Suppressor macrophage treated with lipopolysaccharide for 4 hours (primary cell): Measurements from ENCODE around the gene PPP1R11.
A peak's percentile ranks its signal among the peaks of the same experiment; 100 is the strongest.
"Not testable (repeated sequence)": the region's sequence is repeated elsewhere in the genome, so short reads cannot be mapped to it uniquely, and the experiment has no call there.

Experiments used
- DNase-seq: peaks from one replicate; pipeline ENCODE4 v3.0.0-alpha.2; 2020

Gene PPP1R11, protein sequence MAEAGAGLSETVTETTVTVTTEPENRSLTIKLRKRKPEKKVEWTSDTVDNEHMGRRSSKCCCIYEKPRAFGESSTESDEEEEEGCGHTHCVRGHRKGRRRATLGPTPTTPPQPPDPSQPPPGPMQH

DNA sequence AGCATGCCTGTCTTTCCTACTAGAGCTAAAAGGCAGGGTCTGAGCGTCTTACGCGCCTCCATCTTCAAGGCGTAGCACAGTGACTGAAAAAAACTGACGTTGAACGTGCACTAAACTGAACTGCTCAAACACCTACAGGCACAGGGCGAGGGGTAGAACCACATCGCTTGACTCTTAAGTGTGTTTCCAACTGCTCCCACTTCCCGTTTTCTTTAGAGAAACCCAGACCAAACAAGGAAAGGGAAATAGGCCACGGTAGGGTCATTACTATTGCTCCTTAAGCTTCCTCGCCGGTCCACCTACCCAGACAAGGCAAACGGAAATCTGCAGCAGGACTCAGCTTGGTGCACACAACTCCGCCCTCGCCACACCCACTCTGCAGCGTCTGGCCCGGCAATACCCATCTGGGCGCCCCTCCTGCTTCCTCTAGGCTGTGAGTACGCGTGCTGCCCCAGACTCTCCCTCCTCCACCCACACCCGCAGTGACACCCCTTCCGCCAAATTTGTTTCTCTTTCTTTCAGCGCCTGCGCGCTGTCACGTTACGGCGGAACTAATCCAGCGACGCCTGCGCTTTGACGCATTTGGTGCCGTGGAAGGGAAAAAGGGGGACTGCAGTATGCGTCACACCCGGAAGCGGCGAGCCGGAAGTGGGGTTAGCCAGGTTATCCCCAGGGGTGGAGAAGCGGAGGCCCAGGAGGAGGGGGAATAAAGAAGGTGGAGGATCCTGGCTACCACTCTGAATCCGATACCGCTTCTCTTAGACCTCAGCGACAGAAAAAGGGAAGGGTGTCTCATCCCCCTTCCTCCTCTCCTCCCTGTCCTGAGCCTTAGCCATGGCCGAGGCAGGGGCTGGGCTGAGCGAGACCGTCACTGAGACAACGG is at the start of gene PPP1R11:
Gene PPP1R11 (plus strand): TSS at position 622 of the 883 bp plus-strand sequence. CDS start 213 bp downstream, at position 835.
- peak; percentile 99 for DNase-seq

DNA sequence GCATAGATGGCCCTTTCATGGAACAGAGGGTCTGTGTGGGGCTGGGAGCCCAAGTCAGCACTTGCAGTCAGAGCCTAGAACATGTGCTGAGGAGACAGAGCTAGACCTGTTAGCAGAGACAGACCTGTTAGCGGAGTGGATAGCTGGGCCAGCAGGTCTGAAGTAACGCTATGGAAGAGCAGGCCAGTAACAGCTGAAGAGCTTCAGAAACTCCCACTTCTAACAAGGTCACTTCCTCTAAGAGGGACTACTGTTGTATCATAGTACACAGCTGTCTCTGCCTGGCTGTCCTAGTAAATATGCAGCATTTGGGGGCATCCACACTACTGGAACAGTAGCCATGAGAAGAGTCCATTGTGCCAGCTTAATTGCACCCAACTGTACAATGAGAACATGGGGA is 47.2 kb upstream of the PPP1R11 start:
- no peak for DNase-seq

DNA sequence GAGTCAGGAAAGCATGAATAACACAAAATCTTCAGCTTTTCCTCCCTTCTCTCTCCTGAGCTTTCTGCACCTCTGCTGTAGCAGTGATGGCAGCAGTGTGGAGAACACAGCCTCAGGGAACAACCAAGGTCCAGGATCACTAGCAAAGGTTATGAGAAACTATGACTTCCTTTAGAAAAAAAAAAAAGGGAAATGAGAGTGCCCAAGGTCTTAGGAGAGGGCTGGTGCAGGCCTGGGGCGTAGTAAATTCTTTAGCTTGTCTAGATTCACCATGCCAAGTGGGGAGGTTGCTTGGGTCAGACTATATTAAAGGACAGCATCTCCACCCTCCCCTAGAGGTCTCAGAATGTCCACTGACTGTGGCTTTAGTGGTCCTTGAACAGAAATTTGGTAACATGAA is 46.4 kb upstream of the PPP1R11 start:
- peak; percentile 20 for DNase-seq

DNA sequence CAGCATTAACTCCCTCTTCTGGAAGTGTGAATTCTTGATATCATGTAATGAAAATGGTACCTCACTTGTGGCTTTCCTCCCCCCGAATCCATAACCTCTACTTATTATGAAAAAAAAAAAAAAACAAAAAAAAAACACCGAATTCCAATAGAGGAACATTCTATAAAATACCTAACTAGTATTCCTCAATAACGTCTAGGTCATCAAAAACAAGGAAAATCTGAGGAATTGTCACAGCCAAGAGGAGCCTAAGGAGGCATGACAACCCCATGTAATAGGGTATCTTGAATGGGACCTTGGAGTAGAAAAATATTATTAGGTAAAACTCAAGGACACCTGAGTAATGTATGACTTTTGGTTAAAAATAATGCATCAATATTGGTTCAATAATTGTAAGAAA is 44.8 kb upstream of the PPP1R11 start:
- DNase-seq = no peak

DNA sequence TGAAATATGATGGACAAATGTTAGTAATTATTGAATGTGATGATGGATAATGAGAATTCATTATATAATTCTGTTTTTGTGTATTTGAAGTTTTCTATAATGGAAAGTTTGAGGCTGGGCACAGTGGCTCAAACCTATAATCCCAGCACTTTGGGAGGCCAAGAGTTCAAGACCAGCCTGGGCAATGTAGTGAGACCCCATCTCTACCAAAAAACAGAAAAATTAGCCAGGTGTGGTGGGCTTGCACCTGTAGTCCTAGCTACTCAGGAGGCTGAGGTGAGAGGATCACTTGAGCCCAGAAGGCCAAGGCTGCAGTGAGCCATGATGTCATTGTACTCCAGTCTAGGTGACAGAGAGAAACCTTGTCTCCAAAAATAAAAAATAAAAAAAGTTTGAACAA is 44.3 kb upstream of the PPP1R11 start:
- not testable (repeated sequence) for DNase-seq

DNA sequence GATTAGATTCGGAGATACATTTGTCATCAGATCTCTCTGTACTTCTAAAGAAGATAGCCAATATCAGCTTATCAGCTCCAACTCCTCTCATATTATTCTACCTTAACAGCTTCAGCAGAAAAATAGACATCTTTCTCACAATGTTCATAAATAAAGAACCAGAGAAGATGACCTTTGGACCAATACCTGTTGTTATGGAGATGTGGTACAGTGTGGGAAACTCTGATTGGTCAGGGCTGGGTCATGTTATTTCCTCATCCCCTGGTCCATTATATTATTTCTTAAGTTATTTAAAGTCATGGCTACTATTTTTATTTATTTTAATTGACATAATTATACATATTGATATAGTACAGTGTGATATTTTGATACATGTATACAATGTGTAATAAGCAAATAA is 41.8 kb upstream of the PPP1R11 start:
- no peak for DNase-seq

DNA sequence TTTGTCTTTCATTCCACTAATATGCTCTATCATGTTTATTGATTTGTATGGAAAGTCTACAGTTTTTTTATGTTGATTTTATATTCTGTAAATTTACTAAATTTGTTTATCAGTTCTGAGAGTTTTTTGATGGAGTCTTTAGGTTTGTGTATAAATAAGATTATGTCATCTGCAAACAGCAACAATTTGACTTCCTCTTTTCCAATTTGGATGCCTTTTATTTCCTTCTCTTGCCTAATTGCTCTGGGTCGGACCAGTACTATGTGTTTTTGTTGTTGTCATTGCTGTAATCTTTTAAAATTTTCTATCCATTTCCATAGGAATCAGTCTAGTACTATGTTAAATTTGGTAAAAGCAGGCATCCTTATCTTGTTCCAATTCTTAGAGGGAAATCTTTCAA is 37.4 kb upstream of the PPP1R11 start:
- DNase-seq = peak; percentile 30

DNA sequence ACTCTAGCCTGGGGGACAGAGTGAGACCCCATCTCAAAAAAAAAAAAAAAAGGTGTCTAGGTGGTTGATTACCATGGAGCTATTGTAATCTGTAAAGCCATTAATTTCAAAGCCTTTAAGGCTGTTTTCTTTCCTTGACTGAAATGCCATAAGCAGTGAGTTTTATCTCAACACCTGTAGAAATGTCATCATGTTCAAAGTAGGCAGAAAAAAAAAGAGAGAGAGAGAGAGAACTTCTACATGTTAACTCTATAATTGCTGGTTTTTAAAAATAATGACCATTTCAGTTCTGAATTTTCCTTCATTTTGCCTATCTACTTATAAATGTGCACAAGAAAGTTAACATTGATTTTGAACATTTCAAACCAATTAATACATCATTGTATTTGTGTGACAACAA is 35.6 kb upstream of the PPP1R11 start:
- no peak for DNase-seq

DNA sequence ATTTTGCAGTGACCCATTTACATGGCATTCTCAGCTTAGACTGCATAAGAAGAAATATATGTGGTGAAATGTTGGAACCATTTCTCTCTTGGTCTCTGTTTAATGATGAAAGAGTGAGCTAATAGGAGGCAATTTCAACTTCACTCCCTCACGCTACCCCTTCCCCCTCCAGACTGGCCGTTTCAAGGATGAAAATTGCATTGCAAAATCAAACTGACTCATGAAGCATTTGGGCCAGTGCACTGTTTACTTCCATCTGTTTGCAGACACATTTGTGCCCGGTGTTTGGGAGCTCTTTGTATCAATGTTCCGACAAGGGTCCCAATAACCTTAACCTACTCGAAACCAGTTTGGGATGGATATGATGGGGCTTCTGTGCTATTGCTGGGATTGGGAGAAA is 33.6 kb upstream of the PPP1R11 start:
- DNase-seq = peak; percentile 68

DNA sequence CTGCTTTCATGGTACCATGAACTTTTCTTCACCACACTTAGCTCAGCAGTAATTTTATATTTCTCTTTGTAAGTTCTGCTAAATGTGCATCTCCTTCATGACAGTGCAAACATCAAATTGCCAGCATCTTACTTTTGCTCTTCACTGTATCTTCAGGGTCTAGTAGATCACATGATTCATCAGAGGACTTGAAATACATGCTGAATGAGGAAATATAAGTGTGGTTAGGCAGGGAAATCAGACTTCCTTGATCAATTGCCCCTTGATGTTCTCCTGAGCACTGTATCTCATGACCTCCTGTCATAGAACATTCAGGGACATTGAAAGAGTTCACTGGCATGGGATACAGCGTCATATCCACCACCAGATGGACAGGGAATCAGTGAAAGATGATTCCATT is 31.2 kb upstream of the PPP1R11 start:
- peak; percentile 31 for DNase-seq

DNA sequence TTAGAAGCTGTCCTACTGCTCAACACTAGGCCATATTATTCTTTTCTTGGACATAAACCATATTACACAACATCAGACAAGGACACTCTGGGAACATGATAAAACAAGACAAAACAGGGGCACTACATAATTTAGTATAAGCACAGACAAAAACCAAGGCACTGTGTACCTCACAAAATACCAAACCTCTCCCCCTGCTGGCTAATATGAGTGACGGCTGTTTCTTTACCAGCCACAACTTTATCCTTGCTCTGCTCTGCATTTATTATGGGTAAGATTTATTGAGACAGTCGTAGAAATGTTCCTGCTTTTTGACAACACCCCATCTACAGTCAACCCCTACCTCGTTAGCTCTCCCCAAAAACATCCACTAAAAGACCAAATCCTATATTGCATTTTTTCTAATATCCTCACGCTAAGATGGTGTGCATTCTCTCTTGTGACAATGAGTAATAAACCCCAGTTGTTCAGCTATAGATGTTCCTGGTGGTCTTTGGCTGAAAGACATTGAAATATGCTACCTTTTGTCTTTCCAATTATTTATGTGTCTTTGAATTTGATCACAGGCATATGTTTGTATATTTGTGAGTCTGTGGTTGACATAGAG is 29.7 kb upstream of the PPP1R11 start:
- DNase-seq = peak; percentile 30

DNA sequence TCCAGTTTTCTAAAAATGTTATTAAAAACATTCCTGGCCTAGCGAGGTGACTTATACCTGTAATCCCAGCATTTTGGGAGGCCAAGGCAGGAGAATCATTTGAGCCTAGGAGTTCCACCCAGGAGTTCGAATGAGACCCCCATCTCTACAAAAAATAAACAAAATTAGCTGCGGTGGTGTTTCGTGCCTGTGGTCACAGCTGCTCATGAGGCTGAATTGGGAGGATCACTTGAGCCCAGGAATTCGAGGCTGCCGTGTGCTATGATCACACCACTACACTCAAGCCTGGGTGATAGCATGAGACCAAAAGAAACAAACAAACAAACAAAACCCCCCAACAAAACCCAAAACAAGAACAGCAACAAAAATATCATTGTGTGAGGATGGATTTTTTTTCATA is 25.8 kb upstream of the PPP1R11 start:
- no peak for DNase-seq

DNA sequence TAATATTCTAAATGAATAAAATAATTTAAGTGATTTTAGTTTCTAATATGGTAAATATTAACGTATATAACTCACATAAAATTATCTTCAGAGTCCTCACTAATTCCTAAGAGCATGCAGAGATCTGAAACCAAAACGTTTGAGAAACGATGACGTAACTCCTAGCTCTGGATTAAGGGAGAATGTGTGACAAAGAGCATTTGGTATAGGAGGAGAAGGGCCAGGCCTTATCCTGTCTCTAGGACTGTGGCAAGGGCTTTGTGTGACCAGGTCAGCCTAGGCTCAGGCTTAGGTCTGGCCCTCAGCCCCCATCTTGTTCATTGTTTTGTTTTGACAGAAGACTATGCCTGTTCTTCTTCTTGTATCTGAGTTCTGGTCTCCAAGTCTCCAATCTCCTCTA is 25.2 kb upstream of the PPP1R11 start:
- DNase-seq = peak; percentile 42

DNA sequence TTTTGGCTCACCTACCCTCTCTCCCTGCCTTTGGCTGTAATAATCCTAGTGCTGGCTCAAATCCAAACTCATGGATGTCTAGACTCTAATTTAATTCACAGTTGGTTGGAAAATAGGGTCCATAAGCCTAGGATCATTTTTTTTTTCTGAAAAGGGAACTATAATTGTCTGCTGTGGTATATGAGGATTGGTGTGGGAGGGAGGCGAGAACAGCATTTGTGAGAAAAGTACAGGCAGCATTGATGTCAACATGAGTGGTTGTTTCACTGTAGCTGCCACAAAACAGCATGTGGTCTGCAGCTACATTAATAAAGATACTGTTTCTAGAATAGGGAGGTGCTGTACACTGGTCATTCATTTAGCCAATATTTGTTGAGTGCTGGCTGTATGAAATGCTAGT is 24.5 kb upstream of the PPP1R11 start:
- DNase-seq = peak; percentile 53

DNA sequence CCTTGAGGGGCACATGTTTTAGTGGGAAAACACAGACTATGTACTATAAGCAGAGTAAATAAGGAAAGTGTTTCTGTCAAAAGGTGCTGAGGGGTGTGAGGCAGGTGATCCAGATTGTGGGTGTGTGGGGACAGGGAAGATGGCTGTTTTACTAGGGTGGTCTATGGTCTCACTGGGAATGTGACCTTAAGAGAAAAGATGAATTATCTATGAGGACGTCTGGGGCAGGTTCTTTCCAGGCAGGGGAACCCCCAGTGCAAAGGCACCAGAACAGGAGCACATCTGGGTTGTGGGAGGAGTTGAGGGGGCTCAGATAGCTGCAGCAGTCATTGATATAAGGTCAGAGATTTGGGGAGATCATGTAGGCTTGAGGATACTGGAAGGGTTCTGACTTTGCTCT is 24.1 kb upstream of the PPP1R11 start:
- no peak for DNase-seq

DNA sequence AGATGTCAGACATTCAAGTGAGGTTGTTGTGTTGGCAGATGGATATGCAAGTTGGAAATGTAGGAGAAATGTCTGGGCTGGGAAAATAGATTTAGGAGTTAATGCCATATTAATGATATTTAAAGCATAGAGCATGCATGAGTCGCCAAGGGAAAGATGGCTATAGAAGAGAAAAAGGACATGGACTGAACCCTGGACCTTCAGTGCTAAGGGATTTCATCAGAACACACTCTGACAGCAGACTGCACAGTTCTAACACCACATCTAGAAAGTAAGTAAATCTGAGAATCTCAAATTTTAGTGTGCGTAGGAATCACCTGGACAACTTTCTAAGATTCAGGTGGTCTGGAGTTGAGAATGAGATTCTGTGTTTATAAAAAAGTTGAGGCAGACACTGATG is 23.3 kb upstream of the PPP1R11 start:
- no peak for DNase-seq

DNA sequence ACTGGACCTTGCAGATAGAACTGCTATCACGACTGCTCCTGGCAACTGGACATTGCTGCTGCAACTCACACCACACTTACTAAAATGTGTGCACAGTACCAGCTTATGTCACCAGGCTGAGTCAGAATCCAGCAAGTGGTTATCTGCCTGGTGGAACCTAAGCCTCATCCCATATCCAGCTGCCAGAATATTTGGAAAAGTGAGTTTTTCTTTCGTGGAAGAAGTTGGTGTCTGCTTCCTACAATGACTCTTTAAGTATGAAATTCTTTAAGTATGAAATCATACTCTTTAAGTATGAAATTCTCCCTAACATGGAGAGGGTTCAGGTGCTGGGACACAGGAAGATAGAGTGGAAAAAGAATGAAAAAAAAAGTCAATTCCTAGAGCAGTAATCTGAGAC is 22.4 kb upstream of the PPP1R11 start:
- DNase-seq = no peak

DNA sequence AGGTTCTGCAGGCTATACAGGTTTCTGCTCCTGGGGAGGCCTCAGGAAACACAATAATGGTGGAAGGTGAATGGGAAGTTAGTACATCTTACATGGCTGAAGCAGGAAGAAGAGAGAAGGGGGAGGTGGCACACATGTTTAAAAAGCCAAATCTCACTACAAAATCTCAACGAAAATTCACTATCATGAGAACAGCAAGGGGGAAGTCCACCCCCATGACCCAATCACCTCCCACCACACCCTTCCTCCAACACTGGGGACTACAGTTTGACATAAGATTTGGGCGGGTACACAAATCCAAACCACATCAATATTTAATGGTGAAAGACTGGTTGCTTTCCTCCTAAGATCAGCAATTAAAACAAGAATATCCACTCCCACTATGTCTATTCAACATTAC is 19.8 kb upstream of the PPP1R11 start:
- peak; percentile 30 for DNase-seq

DNA sequence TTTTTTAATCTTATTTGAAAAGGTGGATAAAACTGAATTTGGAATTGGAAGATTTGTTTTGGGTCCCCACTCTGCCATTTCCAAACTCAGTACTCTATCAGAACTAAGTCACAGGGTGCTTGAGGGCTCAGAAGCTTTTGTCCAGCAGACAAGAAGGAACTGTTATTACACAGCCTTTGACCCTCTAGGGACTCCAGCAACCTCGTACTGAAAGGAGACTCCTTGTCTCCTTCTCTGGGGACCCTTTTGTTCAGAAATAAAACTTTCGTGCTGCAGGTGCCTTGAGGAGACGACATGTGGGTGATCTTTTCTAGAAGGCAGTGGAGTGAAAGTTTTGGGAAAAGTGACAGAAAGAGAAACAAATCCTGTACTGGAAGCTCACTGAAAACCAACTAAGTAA is 13.3 kb upstream of the PPP1R11 start:
- no peak for DNase-seq

DNA sequence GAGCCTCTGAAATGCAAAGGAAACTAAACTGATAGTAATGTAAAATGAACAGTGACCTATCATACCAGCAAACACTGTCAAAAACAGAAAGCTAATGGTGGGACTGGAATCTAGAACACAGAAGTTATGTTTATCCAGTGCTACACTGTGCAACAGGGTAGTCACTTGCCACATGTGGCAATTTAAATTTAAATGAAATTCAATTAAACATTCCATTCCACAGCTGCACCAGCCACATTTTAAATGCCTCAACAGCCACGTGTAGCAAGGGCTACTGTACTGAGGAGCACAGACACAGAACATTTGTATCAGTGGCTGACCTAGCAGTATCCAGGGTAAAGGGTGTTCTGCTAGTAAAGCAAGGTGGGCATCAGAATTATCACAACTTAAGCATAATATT is 11.5 kb upstream of the PPP1R11 start:
- DNase-seq = no peak

DNA sequence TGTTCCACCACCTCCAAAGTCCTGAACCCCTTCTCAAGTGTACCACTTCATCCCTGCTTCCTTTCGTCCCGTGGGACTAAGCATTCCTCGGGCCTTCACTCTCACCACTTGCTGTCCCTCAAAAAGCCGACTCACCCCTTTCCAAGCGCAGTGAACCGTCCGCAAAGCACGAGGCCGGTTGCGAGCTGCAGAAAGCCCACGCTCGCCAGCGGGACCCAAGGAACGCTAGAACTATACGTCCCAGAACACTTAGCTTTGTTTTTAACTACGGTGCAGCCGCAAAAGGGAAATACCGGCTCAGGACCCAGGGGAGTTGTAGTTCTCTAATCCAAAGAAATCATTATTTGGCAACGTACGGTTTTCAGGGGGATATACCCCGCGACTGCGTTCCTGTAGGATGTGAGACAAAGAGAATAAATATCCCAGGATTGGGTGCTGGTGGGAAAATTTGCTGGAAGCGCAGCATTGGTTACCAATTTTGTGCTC is 6.3 kb upstream of the PPP1R11 start:
- DNase-seq = peak; percentile 56

DNA sequence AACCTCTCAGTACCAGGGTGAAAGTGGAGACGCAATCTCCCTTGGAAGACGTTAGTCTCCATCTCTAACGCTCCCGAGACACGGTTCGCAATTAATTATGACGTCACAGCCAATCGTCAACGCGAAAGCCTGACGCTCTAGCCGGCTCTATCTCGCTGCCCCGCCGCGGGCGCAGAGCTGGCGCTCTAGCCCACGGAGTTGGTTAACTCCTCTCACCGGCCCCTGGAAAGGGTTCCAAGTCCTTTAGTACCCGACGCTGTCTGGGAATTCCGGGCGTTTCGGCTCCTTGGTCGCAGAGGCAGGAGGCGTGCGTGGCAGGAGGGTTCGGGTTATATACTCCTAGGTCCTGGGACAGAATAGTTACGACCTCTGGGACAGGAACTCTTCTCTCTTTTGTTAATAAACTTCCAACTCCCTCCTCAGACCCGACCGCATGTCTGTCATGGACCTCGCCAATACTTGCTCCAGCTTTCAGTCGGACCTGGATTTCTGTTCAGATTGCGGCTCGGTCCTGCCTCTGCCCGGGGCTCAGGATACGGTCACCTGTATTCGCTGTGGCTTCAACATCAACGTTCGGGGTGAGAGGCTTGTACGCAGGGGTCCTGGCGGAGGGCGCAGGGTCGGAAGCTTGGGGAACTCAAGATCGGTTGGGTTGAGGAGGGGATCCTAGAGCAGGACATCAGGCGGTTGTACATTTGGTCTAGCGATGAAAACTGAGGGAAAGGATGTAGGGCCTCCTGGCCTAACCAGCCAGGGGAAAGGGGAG is 5.7 kb upstream of the PPP1R11 start, which contains the start of gene POLR1H:
Gene POLR1H (plus strand): TSS at position 174 of the 766 bp plus-strand sequence. CDS start 260 bp downstream, at position 434.
- DNase-seq = peak; percentile 98

DNA sequence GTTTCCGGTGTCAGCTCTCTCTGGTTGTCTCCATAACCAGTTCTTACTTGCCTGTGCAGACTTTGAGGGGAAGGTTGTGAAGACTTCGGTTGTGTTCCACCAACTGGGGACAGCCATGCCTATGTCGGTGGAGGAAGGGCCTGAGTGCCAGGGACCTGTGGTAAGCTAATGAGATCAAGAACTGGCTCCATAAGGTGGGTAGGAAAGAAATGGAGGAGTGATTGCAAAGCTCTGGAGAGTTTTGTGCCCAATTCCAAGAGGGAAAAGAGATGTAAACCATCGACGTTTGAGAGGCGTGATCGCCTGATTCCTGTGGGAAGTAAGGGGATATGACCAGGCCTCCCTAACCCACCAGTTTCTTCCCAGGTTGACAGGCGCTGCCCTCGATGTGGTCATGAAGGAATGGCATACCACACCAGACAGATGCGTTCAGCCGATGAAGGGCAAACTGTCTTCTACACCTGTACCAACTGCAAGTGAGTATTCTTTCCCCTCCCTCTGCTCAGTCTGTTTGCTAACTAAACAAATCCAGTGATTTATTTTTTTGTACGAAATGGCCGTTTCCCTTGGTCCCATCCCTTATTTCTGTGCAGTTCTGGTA is 5.0 kb upstream of the PPP1R11 start:
- no peak for DNase-seq
